Measurements from ENCODE around the gene MUC5B. TPM values are rescaled to one million over a fixed set of nuclear protein-coding genes. Genes with fewer than 3 reads are reported as not detected.

Gene MUC5B
- total RNA-seq, 1 experiment from 2014 or later, result 24.3 TPM

DNA sequence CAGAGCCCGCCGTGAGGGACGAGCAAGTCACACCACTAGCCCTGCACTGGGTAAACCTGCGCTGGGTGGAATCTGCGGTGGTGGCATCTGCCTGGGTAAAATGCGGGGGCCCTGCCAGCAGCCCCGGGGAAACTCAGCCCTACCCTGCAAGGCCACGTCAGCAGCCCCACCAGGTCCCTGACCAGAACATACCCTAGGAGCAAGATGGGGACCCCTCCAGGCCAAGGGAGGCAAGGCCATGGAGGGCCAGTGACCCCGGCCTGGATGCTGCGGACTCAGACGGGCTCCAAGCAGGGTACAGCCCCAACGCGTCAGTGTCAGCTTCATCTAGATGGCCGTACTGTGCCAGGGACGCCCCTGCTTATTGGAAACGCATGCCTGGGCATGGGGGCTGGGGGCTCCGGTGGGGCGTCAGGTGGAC, 60.2 kb downstream of the MUC5B start:
- Histone ChIP-seq H2AFZ (ENCODE audit: low read length) (no peak overlapping the region), H3K27me3 (ENCODE audit: low read length) (no peaks in the 10 kb centered on the region), H3K4me3 (ENCODE audit: low read length) (no peak overlapping the region), H3K27ac (ENCODE audit: low read length) (no peak overlapping the region), H3K4me1 (ENCODE audit: insufficient read depth, low read length) (no peaks in the 10 kb centered on the region), H3K9me2 (replicated peaks; ENCODE audit: low read length) (no peaks in the 10 kb centered on the region), H3K4me2 (ENCODE audit: low read length) (no peak overlapping the region), H3F3A (ENCODE audit: low read length, unreplicated experiment) (no peaks in the 10 kb centered on the region), H3K9me3 (ENCODE audit: low read length) (no peaks in the 10 kb centered on the region), H3K36me3 (ENCODE audit: low read depth, low read length) (no peaks in the 10 kb centered on the region), H4K20me1 (ENCODE audit: low read length) (no peaks in the 10 kb centered on the region), H3K79me2 (ENCODE audit: low read length) (no peaks in the 10 kb centered on the region), H3K9ac (ENCODE audit: low read length) (no peak overlapping the region)
- DNase-seq, result no peak
- intact Hi-C loops (cut with micrococcal nuclease), result no loop called here
- BruUV-seq (replicated peaks), result no TSS peak
- ATAC-seq, result no peak
- POLR2A ChIA-PET (ENCODE audit: unreplicated experiment), result no interaction called here
- CTCF ChIA-PET, result no interaction called here
- TF ChIP-seq EZH2 (IDR thresholded peaks at IDR 0.05; ENCODE audit: low read length, unreplicated experiment), result no peak
- no peak for TF ChIP-seq CTCF (conservative IDR thresholded peaks at IDR 0.05; ENCODE audit: low read depth, low read length)
- no peak for TF ChIP-seq EZH2phosphoT487 (IDR thresholded peaks at IDR 0.05; ENCODE audit: borderline replicate concordance, low read length)

GRCh38 chr11:1283906-1284305, 61.0 kb downstream of the MUC5B start:
- Histone ChIP-seq H3K4me1 (ENCODE audit: insufficient read depth, low read length) (no peaks in the 10 kb centered on the region), H3F3A (ENCODE audit: low read length, unreplicated experiment) (no peaks in the 10 kb centered on the region), H3K4me2 (ENCODE audit: low read length) (no peak overlapping the region), H3K9me2 (replicated peaks; ENCODE audit: low read length) (no peaks in the 10 kb centered on the region), H3K79me2 (ENCODE audit: low read length) (no peaks in the 10 kb centered on the region), H2AFZ (ENCODE audit: low read length) (no peak overlapping the region), H3K9me3 (ENCODE audit: low read length) (no peaks in the 10 kb centered on the region), H3K27ac (ENCODE audit: low read length) (no peak overlapping the region), H3K36me3 (ENCODE audit: low read depth, low read length) (peaks cover 6% of the 10 kb centered on the region; the same call in 1 of the 2 replicates), H4K20me1 (ENCODE audit: low read length) (no peaks in the 10 kb centered on the region), H3K4me3 (ENCODE audit: low read length) (no peak overlapping the region), H3K9ac (ENCODE audit: low read length) (no peak overlapping the region), H3K27me3 (ENCODE audit: low read length) (no peaks in the 10 kb centered on the region)
- BruUV-seq (replicated peaks), result no TSS peak
- no peak for ATAC-seq
- ChIA-PET POLR2A (ENCODE audit: unreplicated experiment) (no interaction called here), CTCF (no interaction called here)
- intact Hi-C loops (cut with micrococcal nuclease), result no loop called here
- DNase-seq, result no peak
- TF ChIP-seq EZH2 (IDR thresholded peaks at IDR 0.05; ENCODE audit: low read length, unreplicated experiment) (no peak), EZH2phosphoT487 (IDR thresholded peaks at IDR 0.05; ENCODE audit: borderline replicate concordance, low read length) (no peak), CTCF (conservative IDR thresholded peaks at IDR 0.05; ENCODE audit: low read depth, low read length) (no peak)

DNA sequence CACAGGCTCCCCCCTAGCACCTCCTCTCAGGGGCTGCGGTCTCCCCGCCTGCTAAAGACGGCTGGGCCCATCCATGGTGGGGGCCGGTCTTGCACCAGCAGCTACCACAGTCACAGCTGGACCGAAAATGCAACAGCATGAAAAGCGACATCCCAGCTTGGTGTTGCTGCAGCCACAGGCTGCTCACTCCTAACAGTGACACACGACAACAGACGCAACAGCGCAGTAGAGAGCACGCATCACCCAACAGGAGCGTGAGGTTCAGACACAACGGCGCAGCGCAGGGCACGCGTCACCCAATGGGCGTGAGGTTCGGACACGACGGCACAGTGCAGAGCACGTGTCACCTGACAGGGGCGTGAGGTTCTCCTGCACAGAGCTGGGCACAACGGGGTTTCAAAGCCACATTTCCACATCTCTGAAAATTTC, 62.5 kb downstream of the MUC5B start:
- ChIA-PET POLR2A (ENCODE audit: unreplicated experiment) (no interaction called here), CTCF (no interaction called here)
- Histone ChIP-seq H3K9me3 (ENCODE audit: low read length) (no peaks in the 10 kb centered on the region), H3K9ac (ENCODE audit: low read length) (no peak overlapping the region), H3K27ac (ENCODE audit: low read length) (no peak overlapping the region), H4K20me1 (ENCODE audit: low read length) (no peaks in the 10 kb centered on the region), H3F3A (ENCODE audit: low read length, unreplicated experiment) (no peaks in the 10 kb centered on the region), H3K27me3 (ENCODE audit: low read length) (no peaks in the 10 kb centered on the region), H2AFZ (ENCODE audit: low read length) (no peak overlapping the region), H3K36me3 (ENCODE audit: low read depth, low read length) (peaks cover 15% of the 10 kb centered on the region; the same call in 1 of the 2 replicates), H3K9me2 (replicated peaks; ENCODE audit: low read length) (no peaks in the 10 kb centered on the region), H3K4me1 (ENCODE audit: insufficient read depth, low read length) (no peaks in the 10 kb centered on the region), H3K79me2 (ENCODE audit: low read length) (no peaks in the 10 kb centered on the region), H3K4me2 (ENCODE audit: low read length) (no peak overlapping the region), H3K4me3 (ENCODE audit: low read length) (no peak overlapping the region)
- intact Hi-C loops (cut with micrococcal nuclease), result no loop called here
- TF ChIP-seq CTCF (conservative IDR thresholded peaks at IDR 0.05; ENCODE audit: low read depth, low read length), result no peak
- no peak for ATAC-seq
- no TSS peak for BruUV-seq (replicated peaks)
- no peak for DNase-seq

Measured in PC-3 (cell line).